OCI-LY3 (cell line): ENCODE data around the gene IFT52.

Source experiments
- H2AFZ ChIP-seq: fragments of 200-600, 300-600 bp; shearing (Covaris generic); 2 replicates; pipeline ENCODE4 v1.6.0; 2014; ENCODE audit warnings: antibody characterized with exemption, low read depth, low read length
- H3K27ac ChIP-seq: fragments of 200-600, 300-600 bp; sonication (generic); 2 replicates; pipeline ENCODE4 v1.5.1; 2014; ENCODE audit warnings: mild to moderate bottlenecking, low read length, moderate library complexity, mixed read lengths
- H3K27me3 ChIP-seq: fragments of 200-600, 300-600 bp; sonication (generic); 2 replicates; pipeline ENCODE4 v1.6.1; 2014; ENCODE audit warnings: low read depth, low read length, mixed read lengths
- H3K36me3 ChIP-seq: fragments of 200-600, 300-600 bp; sonication (generic); replicated peaks from 2 replicates; pipeline ENCODE3; 2014; ENCODE audit warnings: low read depth, low read length, mixed read lengths
- H3K4me1 ChIP-seq: fragments of 300-600, 200-600 bp; sonication (generic); 2 replicates; pipeline ENCODE4 v1.6.1; 2014; ENCODE audit warnings: low read length, mixed read lengths
- H3K4me2 ChIP-seq: fragments of 200-600, 300-600 bp; sonication (generic); 2 replicates; pipeline ENCODE4 v1.6.1; 2014; ENCODE audit warnings: low read length, mixed read lengths
- H3K4me3 ChIP-seq: fragments of 300-600, 200-600 bp; sonication (generic); 2 replicates; pipeline ENCODE4 v1.5.1; 2014; ENCODE audit warnings: antibody characterized with exemption, mild to moderate bottlenecking, low read length, moderate library complexity
- H3K79me2 ChIP-seq: fragments of 300-600, 200-600 bp; shearing (Covaris generic); 2 replicates; pipeline ENCODE4 v1.6.1; 2014; ENCODE audit warnings: mild to moderate bottlenecking, low read length, mixed read lengths
- H3K9ac ChIP-seq: fragments of 300-600, 200-600 bp; shearing (Covaris generic); 2 replicates; pipeline ENCODE4 v1.6.0; 2014; ENCODE audit warnings: mild to moderate bottlenecking, low read length, moderate library complexity
- H3K9me3 ChIP-seq: fragments of 200-600, 300-600 bp; shearing (Covaris generic); 2 replicates; pipeline ENCODE4 v1.6.1; 2014; ENCODE audit warnings: low read length, mixed read lengths; ENCODE audit not compliant: insufficient read depth
- H4K20me1 ChIP-seq: fragments of 200-600, 300-600 bp; sonication (generic); 2 replicates; pipeline ENCODE4 v1.6.1; 2016; ENCODE audit warnings: low read length, mixed read lengths; ENCODE audit not compliant: insufficient read depth
- EZH2phosphoT487 ChIP-seq: fragments of 200-600 bp; shearing (Covaris generic); IDR thresholded peaks from 2 replicates; pipeline ENCODE4 v1.6.1; 2018; ENCODE audit warnings: antibody characterized with exemption, mixed run types, low read depth
- TF ChIP-seq, protein P1 (sequence below): fragments of 200-600, 300-600 bp; sonication (generic); IDR thresholded peaks from 2 replicates; pipeline ENCODE4 v1.5.1; 2014; ENCODE audit warnings: antibody characterized with exemption, low read length, low read depth

IFT52 gene

DNA sequence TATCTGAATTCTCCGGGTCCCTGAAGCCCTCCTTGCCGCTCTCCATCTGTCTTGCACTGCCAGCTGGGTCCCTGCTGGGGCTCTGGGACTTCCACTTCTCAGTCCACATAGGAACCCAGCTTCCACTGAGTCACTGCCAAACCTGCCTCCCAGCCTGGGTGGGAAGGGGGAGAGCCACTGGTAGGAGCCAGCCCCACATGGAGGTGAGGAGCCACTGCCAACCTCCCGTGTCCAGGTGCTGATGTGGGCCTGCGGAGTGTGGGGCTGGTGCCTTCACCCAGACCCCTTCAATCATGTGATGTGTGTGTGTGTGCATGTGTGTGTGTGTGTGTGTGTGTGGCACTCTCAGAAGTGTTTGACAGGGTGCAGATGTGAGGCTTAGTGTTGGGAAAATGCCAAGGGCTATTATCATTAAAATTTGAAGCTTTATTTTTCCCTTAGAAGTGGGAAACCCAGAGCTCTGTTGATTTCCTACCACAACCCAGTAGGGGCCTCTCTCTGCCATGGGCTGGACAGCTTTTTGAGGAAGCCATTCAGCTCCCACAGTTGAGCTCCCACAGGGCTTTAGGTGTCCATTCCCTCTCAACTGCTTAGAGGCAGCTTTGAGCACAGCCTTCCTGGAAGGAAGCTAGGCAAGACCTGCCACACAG is 41.2 kb upstream of the IFT52 start:
- no peak overlapping the region for H3K4me3 ChIP-seq
- no peak overlapping the region for H3K4me2 ChIP-seq
- H2AFZ ChIP-seq: no peak overlapping the region
- TF ChIP-seq EZH2phosphoT487: no peak
- TF ChIP-seq, protein P1, sequence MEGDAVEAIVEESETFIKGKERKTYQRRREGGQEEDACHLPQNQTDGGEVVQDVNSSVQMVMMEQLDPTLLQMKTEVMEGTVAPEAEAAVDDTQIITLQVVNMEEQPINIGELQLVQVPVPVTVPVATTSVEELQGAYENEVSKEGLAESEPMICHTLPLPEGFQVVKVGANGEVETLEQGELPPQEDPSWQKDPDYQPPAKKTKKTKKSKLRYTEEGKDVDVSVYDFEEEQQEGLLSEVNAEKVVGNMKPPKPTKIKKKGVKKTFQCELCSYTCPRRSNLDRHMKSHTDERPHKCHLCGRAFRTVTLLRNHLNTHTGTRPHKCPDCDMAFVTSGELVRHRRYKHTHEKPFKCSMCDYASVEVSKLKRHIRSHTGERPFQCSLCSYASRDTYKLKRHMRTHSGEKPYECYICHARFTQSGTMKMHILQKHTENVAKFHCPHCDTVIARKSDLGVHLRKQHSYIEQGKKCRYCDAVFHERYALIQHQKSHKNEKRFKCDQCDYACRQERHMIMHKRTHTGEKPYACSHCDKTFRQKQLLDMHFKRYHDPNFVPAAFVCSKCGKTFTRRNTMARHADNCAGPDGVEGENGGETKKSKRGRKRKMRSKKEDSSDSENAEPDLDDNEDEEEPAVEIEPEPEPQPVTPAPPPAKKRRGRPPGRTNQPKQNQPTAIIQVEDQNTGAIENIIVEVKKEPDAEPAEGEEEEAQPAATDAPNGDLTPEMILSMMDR: no peak
- H3K36me3 ChIP-seq: no peaks in the 10 kb centered on the region
- H3K9me3 ChIP-seq: no peaks in the 10 kb centered on the region
- no peaks in the 10 kb centered on the region for H3K4me1 ChIP-seq
- no peak overlapping the region for H3K9ac ChIP-seq
- no peaks in the 10 kb centered on the region for H3K27me3 ChIP-seq
- H3K27ac ChIP-seq: no peak overlapping the region
- no peaks in the 10 kb centered on the region for H3K79me2 ChIP-seq
- H4K20me1 ChIP-seq: no peaks in the 10 kb centered on the region

GRCh38 chr20:43550456-43550855 is 40.3 kb upstream of the IFT52 start:
- H3K9ac ChIP-seq: no peak overlapping the region
- H3K9me3 ChIP-seq: no peaks in the 10 kb centered on the region
- no peak overlapping the region for H3K27ac ChIP-seq
- H3K4me1 ChIP-seq: no peaks in the 10 kb centered on the region
- TF ChIP-seq, protein P1: no peak
- TF ChIP-seq EZH2phosphoT487: no peak
- no peaks in the 10 kb centered on the region for H4K20me1 ChIP-seq
- H3K36me3 ChIP-seq: no peaks in the 10 kb centered on the region
- H3K27me3 ChIP-seq: no peaks in the 10 kb centered on the region
- no peak overlapping the region for H3K4me2 ChIP-seq
- H3K79me2 ChIP-seq: no peaks in the 10 kb centered on the region
- H3K4me3 ChIP-seq: no peak overlapping the region
- no peak overlapping the region for H2AFZ ChIP-seq

DNA sequence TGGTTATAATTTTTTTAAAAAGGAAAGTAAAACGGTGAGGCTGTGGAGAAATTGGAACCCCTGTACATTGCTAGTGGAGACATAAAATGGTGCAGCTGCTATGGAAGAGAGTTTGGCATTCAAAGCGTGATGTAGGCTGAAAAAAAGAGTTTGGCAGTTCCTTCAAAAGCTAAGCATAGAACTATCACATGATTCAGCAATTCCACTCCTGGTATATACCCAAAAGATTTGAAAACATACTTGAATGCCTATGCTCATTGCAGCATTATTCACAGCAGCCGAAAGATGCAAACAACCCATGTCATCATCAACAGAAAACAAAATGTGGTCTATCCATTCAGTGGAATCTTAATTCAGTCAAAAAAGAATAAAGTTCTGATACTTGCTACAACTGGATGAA is 36.4 kb upstream of the IFT52 start:
- H3K27me3 ChIP-seq: no peaks in the 10 kb centered on the region
- H3K4me1 ChIP-seq: peaks cover 3% of the 10 kb centered on the region; the same call in 1 of the 2 replicates
- H3K9me3 ChIP-seq: no peaks in the 10 kb centered on the region
- no peak overlapping the region for H3K27ac ChIP-seq
- no peaks in the 10 kb centered on the region for H3K79me2 ChIP-seq
- no peak overlapping the region for H2AFZ ChIP-seq
- no peak overlapping the region for H3K4me3 ChIP-seq
- no peaks in the 10 kb centered on the region for H4K20me1 ChIP-seq
- no peaks in the 10 kb centered on the region for H3K36me3 ChIP-seq
- TF ChIP-seq, protein P1: no peak
- no peak for TF ChIP-seq EZH2phosphoT487
- no peak overlapping the region for H3K4me2 ChIP-seq
- no peak overlapping the region for H3K9ac ChIP-seq

DNA sequence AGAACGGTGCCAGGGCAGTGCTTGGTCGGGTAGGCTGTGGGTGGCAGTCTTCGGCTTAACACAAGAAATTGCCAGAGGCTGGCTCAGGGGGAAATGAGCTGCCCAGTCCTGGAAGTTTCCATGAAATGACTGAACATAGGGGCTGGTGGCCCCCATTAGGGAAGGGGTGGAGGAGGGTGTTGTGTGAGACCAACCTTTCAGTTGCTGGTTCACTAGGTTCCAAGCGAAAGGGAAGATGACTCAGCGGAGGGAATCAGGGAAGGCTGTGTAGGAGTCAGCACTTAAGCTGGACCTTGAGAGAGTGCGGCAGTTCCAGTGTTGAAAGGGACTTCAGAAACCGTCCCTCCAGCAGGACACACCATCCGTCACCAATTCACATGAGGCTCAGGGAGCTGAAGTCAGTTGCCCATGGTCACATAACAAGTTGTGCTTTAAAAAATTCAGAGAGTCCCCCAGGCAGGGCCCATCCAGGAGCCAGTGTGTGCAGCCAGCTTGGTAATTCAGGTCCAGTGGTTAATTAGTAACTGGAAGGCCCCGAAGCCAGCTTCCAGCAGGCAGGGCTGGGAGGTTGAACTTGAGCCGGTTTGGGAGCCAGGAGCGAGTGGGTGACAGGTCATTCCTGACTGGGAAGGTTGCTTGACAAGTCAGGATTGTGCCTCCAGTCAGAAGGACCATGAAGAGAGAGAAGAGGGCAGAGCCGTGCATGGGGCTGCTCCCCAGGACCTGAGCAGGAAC is 32.2 kb upstream of the IFT52 start, which contains the start of gene SGK2:
TSS of gene SGK2 (plus strand) at position 616 of the 735 bp plus-strand sequence. CDS start 7,469 bp downstream, outside the sequence.
- H3K27ac ChIP-seq: no peak within 1 kb of the TSS
- no peaks in the 10 kb centered on the region for H3K79me2 ChIP-seq
- no peak within 1 kb of the TSS for H3K4me3 ChIP-seq
- no peak within 1 kb of the TSS for H2AFZ ChIP-seq
- no peak within 1 kb of the TSS for H3K4me2 ChIP-seq
- peaks cover 3% of the 10 kb centered on the region; the same call in 1 of the 2 replicates for H3K4me1 ChIP-seq
- H4K20me1 ChIP-seq: no peaks in the 10 kb centered on the region
- TF ChIP-seq, protein P1: no peak
- no peak for TF ChIP-seq EZH2phosphoT487
- no peaks in the 10 kb centered on the region for H3K36me3 ChIP-seq
- no peaks in the 10 kb centered on the region for H3K27me3 ChIP-seq
- H3K9ac ChIP-seq: no peak within 1 kb of the TSS
- H3K9me3 ChIP-seq: no peaks in the 10 kb centered on the region
